Stomach (tissue), 4 donors: ENCODE results near the gene VWCE.

ENCODE experiments used
- POLR2A ChIP-seq, 4 donors: fragments of 450-650 bp; IDR thresholded peaks; one replicate each; pipeline ENCODE4 v1.6.1; 2016; ENCODE audit warnings: antibody characterized with exemption in 4 of 4, control low read depth in 2 of 4, mild to moderate bottlenecking in 1 of 4, moderate library complexity in 1 of 4
- POLR2AphosphoS5 ChIP-seq, 3 donors: sonication (generic); formaldehyde crosslinking; IDR thresholded peaks; one replicate each; pipeline ENCODE4 v1.6.1; 2016; ENCODE audit warnings: antibody characterized with exemption in 3 of 3
- TF ChIP-seq, protein P1 (sequence below), 7 experiments: fragments of 450-650 bp in 4 of 7; fragments of 200-600 bp in 3 of 7; sonication (generic) in 3 of 7; IDR thresholded peaks; one replicate each; pipeline ENCODE4 v1.5.1; 2016 to 2019; ENCODE audit warnings: antibody characterized with exemption in 7 of 7, control low read depth in 2 of 7, mild to moderate bottlenecking in 1 of 7

DNA sequence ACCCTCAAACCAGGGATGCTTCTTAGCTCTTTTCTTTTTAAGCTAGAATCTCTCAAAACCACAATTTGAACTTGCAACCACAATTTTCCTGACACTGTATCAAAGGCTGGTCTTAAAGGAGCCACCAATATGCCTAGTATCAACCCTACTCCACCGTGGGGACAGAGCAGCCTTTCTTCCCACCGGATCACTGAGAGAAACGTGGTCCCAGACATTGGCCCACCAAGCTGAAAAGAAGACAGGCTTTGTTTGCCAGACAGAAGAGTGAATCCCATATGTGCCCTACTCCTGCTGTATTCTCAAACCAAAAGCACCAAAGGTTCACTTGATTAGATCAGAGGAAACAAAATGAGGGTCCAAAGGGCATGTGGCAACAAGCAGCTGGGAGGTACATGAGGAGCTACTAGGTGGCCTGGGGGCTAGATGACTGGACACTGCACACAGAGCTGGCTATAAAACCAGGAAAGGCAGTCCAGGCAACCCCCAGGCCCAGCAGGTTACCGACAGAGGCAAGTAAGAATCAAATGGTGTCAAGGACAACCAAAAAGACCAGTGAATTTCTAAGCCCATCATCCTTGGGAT is 3.6 kb upstream of the VWCE start:
- TF ChIP-seq, protein P1, sequence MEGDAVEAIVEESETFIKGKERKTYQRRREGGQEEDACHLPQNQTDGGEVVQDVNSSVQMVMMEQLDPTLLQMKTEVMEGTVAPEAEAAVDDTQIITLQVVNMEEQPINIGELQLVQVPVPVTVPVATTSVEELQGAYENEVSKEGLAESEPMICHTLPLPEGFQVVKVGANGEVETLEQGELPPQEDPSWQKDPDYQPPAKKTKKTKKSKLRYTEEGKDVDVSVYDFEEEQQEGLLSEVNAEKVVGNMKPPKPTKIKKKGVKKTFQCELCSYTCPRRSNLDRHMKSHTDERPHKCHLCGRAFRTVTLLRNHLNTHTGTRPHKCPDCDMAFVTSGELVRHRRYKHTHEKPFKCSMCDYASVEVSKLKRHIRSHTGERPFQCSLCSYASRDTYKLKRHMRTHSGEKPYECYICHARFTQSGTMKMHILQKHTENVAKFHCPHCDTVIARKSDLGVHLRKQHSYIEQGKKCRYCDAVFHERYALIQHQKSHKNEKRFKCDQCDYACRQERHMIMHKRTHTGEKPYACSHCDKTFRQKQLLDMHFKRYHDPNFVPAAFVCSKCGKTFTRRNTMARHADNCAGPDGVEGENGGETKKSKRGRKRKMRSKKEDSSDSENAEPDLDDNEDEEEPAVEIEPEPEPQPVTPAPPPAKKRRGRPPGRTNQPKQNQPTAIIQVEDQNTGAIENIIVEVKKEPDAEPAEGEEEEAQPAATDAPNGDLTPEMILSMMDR (IDR thresholded peaks at IDR 0.05), result no peak
- no peak for TF ChIP-seq POLR2A (IDR thresholded peaks at IDR 0.05)
- TF ChIP-seq POLR2AphosphoS5 (IDR thresholded peaks at IDR 0.05), result no peak
